Mesodermal cell (in vitro differentiated cells): ENCODE data around the gene C1orf21.

Source experiments
- H3K27ac ChIP-seq: 2 replicates; pipeline ENCODE4 v1.7.0; 2013; ENCODE audit warnings: mild to moderate bottlenecking, low read depth, low read length, moderate library complexity; ENCODE audit not compliant: severe bottlenecking
- H3K36me3 ChIP-seq: 2 replicates; pipeline ENCODE4 v1.7.1; 2013; ENCODE audit warnings: mild to moderate bottlenecking, low read length, moderate library complexity; ENCODE audit not compliant: control insufficient read depth, insufficient read depth
- H3K4me1 ChIP-seq: one replicate; pipeline ENCODE4 v1.7.1; 2013; ENCODE audit warnings: mild to moderate bottlenecking, low read length; ENCODE audit not compliant: insufficient read depth, control insufficient read depth, poor library complexity, severe bottlenecking
- H3K4me3 ChIP-seq: 2 replicates; pipeline ENCODE4 v1.7.0; 2013; ENCODE audit warnings: low read length, control low read depth, mild to moderate bottlenecking; ENCODE audit not compliant: insufficient read depth, poor library complexity, severe bottlenecking; ENCODE audit errors: extremely low read depth
- H3K9me3 ChIP-seq: 2 replicates; pipeline ENCODE4 v1.7.1; 2013; ENCODE audit warnings: mild to moderate bottlenecking, low read length, moderate library complexity; ENCODE audit not compliant: control insufficient read depth
- WGBS, 2 experiments: methylation state at CpG; one replicate each; pipeline ENCODE4 v1.1.5; 2013; ENCODE audit warnings: missing lambda C conversion rate in 2 of 2; ENCODE audit not compliant: insufficient coverage in 2 of 2; 5-methylcytosine and 5-hydroxymethylcytosine counted together

C1orf21 gene

DNA sequence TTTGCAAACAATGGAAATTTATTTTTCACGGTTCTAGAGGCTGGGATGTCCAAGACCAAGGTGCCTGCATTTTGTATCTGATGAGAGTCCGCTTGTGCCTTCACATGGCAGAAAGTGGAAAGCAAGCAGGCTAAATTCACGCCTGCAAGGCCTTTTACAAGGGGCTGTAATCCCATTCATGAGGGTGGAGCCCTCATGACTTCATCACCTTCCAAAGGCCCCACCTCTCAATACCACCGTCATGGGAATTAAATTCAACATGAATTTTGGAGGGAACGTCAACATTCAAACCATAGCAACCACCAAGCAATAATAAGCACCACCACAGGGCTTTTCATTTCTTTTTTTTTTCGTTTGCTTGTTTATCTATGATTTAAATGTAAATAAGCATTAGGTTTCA, 115.3 kb downstream of the C1orf21 start:
- 84 to 90% methylated on average over 3 to 4 of the region's 6 CpGs for WGBS, 2 experiments
- Histone ChIP-seq H3K4me1 (peaks cover 13% of the 10 kb centered on the region), H3K4me3 (no peak overlapping the region), H3K9me3 (no peaks in the 10 kb centered on the region), H3K36me3 (no peaks in the 10 kb centered on the region), H3K27ac (no peak overlapping the region)

DNA sequence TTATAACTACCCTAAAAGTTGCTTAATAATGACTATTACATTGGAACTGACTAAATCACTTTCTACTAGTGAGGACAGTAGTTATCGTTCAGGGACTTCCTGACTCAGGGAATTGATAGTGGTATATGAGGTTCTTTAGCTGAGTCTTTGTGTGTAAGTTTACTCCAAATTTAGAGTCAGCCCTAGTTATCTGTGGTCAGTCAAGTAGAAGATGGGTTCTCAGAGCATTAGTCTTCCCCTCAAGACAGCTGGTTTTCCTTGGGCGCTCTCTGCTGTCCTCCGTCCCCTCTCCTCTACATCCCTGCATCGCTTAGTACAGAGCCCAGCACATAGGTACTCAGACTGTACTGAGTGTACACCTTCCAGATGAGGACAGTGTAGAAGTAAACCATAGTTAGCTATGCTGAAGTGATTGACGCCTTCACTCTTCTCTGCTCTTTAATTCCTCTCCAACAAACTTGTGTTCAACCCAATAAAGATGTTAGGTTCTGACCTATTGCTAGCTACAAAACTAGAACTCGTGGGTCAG, 116.5 kb downstream of the C1orf21 start:
- Histone ChIP-seq H3K27ac (no peak overlapping the region), H3K36me3 (no peaks in the 10 kb centered on the region), H3K4me1 (peaks cover 21% of the 10 kb centered on the region), H3K4me3 (no peak overlapping the region), H3K9me3 (no peaks in the 10 kb centered on the region)
- WGBS, 2 experiments, result 100% methylated on average over 3 to 4 of the region's 6 CpGs

DNA sequence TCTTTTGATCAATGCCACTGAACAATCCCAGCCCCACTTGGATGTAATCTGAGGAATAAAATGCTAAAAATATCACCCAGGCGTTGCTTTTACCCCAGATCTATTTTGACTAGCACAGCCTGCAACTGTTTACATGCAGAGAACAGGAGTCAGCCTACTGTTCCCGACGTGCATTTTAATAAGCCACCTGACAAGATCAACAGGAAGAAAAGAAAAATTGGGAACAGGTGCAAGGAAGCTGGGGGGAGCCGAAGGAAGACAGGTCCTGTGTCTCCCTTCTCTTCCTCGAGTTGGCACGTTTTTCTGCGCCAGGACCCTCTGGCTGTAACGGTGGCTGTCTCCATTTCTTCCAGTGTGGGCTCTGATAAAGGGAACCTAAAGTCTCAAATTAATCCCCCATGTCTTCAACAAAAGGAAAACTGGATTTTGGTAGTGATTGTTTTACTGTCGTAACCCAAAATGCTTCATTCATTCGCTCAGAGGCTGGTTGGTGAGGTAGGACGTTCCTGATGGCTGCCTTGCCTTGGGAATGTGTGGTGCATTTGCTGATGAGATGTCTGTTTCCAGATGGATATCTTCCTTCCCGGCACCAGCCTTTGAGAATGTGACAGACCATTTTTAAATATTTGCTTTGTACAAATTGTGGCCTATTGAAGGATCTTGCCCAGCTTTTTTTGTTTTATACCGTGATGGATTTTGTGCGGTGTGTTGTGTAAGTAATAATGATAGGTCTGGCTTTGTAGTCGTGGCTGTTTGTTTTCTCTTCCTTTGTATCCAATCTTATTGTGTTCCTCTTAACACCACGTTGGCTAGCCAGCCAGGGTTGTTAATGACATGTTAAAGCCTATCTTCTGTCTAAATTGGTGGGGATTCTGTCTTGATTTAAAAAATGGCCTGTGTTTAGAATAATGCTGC, 117.5 kb downstream of the C1orf21 start:
- H3K4me3 ChIP-seq, result no peak overlapping the region
- H3K36me3 ChIP-seq, result no peaks in the 10 kb centered on the region
- 82 to 88% methylated on average over 6 to 7 of the region's 16 CpGs for WGBS, 2 experiments
- H3K27ac ChIP-seq, result no peak overlapping the region
- H3K9me3 ChIP-seq, result no peaks in the 10 kb centered on the region
- H3K4me1 ChIP-seq, result peaks cover 17% of the 10 kb centered on the region

DNA sequence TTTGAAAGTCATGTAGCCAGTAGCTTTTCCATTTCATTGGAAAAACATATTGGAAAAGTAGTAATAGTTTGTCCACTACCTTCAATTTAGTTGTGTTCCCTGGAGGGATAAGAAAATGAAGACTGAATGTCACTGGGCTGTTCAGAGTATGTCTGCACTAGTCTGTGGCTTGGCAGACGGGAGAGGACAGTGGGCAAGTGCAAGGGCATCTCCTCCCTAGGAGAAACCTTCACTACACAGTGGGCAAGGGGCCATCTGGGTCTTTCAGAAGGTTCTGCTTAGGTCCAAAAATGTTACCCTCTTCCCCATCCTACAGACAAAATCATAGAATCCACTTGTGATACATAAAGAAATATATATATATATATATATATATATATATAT, 118.1 kb downstream of the C1orf21 start:
- peaks cover 17% of the 10 kb centered on the region for H3K4me1 ChIP-seq
- WGBS, 2 experiments, result 83% methylated on average over 1 of the region's 1 CpG; no CpG with 5 or more reads in 1 of the 2 experiments
- H3K27ac ChIP-seq, result no peak overlapping the region
- H3K4me3 ChIP-seq, result no peak overlapping the region
- no peaks in the 10 kb centered on the region for H3K36me3 ChIP-seq
- H3K9me3 ChIP-seq, result no peaks in the 10 kb centered on the region

DNA sequence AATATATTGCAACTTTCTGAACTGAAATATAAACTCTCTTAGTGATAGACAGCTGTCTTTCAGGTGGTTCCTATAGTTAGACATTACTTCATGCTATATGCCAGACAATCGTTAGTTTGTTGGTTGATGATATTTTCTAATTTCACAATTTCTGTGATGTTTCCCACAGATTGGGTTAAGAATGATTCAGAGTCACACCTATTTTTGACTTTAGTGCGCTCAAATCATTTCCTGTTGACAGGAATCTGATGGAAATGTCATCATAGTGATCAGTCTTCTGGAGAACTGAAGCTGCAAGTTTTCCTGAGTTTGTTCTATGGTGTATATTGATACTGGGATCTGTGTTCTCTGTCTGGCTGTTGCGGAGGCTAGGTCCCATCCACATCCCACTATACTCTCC, 119.7 kb downstream of the C1orf21 start:
- Histone ChIP-seq H3K4me3 (no peak overlapping the region), H3K4me1 (peaks cover 17% of the 10 kb centered on the region), H3K9me3 (no peaks in the 10 kb centered on the region), H3K36me3 (no peaks in the 10 kb centered on the region), H3K27ac (no peak overlapping the region)
- 91 to 100% methylated on average over 1 of the region's 3 CpGs for WGBS, 2 experiments

DNA sequence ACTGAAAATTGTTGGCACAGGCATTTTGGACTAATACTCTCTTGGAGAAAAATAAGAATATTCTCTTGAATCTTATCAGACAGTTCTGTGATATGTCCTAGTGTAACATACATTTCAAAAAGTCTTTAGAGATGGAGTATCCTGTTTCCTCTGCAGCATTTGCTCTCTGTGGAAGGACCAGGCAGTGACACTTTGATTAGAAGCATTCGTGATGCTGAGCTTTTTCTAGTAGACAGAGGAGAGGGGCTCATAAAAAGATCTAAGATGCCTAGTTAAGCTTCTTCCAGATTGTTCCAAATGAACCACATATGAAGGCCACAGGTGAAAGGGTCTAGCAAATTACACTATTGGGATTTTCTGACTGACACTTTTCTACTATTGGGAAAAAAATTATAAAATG, 120.3 kb downstream of the C1orf21 start:
- H3K36me3 ChIP-seq, result no peaks in the 10 kb centered on the region
- no peak overlapping the region for H3K27ac ChIP-seq
- peaks cover 17% of the 10 kb centered on the region for H3K4me1 ChIP-seq
- WGBS, 2 experiments, result 86% methylated on average over 1 of the region's 1 CpG; no CpG with 5 or more reads in 1 of the 2 experiments
- no peak overlapping the region for H3K4me3 ChIP-seq
- no peaks in the 10 kb centered on the region for H3K9me3 ChIP-seq

DNA sequence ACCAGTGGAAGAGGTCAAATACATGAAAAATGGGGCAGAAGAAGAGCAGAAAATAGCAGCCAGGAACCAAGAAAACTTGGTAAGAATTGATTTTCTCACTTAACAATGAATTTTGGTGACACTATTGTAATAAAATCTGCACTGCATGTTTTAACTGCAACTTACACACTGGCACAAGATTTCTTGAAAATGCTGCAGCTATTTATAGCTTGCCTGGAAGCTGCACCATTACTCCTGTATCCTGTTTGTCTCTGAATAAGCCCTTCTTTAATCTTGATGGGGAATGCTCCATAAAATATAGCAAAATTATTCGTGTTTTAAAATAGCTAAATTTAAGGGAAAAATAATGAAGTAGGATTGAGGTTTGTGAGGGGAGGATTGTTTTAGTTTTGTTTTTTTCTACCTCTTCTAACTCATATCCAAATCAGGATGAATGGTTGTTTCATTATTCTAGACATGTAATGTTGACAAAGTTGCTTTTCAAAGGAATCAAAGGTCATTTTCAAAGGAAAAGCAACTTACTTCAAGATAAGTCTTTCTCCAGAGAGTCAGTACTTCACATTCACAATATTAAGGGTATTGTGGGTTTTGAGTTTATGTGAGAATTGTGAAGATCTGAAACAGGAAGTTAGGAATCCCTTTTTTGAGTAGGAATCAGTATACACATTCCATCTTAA, 120.9 kb downstream of the C1orf21 start:
- no peak overlapping the region for H3K4me3 ChIP-seq
- no CpG with 5 or more reads among the region's 1 CpG for WGBS, 2 experiments

DNA sequence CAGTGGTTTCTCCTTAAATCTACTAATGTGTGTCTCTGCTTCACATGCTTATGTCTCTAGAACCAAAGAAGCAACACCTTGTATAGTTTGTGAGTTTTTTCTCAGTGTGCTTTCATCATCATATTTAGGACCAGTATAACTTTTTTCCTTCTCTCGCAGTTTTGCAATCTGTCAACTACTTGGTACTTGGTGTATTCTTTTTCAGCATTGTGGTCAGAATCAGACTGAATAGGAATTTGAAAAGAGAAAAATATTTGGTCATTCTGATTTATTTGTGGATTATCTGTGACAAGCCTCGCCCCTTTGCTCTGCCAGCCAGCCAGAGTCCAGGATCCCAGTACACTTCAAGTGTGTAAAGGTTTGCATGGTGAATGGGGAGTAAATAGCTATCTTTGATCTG, 122.3 kb downstream of the C1orf21 start:
- no peak overlapping the region for H3K27ac ChIP-seq
- H3K9me3 ChIP-seq, result no peaks in the 10 kb centered on the region
- peaks cover 17% of the 10 kb centered on the region for H3K4me1 ChIP-seq
- no peak overlapping the region for H3K4me3 ChIP-seq
- 100% methylated on average over 1 of the region's 2 CpGs for WGBS, 2 experiments
- no peaks in the 10 kb centered on the region for H3K36me3 ChIP-seq

More for the DNA sequence above, 120.9 kb downstream of the C1orf21 start:
- H3K4me1 ChIP-seq, result peaks cover 17% of the 10 kb centered on the region
- no peaks in the 10 kb centered on the region for H3K9me3 ChIP-seq
- peak overlapping the region; percentile 62 for H3K27ac ChIP-seq
- H3K36me3 ChIP-seq, result no peaks in the 10 kb centered on the region

DNA sequence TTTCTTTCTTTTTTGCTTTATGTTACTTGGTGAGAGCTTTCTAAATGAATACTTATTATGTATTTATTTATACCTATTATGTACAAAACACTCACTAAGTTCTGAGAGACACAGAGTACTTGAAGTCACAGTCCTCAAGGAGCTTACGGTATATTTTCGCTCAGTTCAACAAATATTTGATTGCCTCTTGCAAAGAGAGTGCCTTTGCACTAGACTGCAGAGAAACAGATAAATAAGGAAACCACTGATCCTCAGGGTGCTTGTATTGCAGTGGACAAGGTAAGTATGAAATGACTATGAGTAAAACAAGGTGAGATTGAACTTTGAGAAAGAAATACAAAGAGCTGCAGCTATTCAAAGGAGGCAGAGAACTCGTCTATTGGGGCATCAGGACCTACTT, 123.3 kb downstream of the C1orf21 start:
- no peak overlapping the region for H3K4me3 ChIP-seq
- no peak overlapping the region for H3K27ac ChIP-seq
- H3K4me1 ChIP-seq, result peaks cover 10% of the 10 kb centered on the region
- no peaks in the 10 kb centered on the region for H3K36me3 ChIP-seq
- WGBS, 2 experiments, result 93% methylated on average over 3 of the region's 3 CpGs
- H3K9me3 ChIP-seq, result no peaks in the 10 kb centered on the region

DNA sequence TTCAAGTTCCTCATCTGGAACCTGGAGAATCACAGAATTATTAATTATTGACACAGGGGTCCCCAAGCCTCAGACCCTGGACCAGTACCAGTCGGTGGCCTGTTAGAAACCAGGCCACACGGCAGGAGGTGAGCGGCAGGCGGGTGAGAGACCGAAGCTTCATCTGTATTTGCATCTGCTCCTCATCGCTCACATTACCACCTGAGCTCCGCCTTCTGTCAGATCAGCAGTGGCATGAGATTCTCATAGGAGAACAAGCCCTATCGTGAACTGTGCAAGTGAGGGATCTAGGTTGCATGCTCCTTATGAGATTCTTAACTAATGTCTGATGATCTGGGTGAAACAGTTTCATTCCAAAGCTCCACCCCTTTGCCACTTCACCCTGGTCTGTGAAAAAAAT, 125.9 kb downstream of the C1orf21 start:
- H3K9me3 ChIP-seq, result no peaks in the 10 kb centered on the region
- H3K4me3 ChIP-seq, result no peak overlapping the region
- peaks cover 4% of the 10 kb centered on the region for H3K4me1 ChIP-seq
- WGBS, 2 experiments, result 84 to 88% methylated on average over 7 of the region's 8 CpGs
- no peaks in the 10 kb centered on the region for H3K36me3 ChIP-seq
- H3K27ac ChIP-seq, result no peak overlapping the region
